Karpas-422 (cell line): ENCODE data around the gene PDXP. TPM values are rescaled to one million over a fixed set of nuclear protein-coding genes. Genes with fewer than 3 reads are reported as not detected.

Source experiments
- DNase-seq: peaks from one replicate; pipeline ENCODE4 v3.0.0-alpha.2; 2015
- H2AFZ ChIP-seq: fragments of 200-600 bp; sonication (generic); 2 replicates; pipeline ENCODE4 v1.6.1; 2014; ENCODE audit warnings: antibody characterized with exemption, low read length, mixed read lengths
- H3K27ac ChIP-seq: fragments of 200-600 bp; sonication (generic); 2 replicates; pipeline ENCODE4 v1.5.1; 2014; ENCODE audit warnings: mild to moderate bottlenecking, low read length, moderate library complexity
- H3K27me3 ChIP-seq: fragments of 200-600 bp; sonication (generic); 2 replicates; pipeline ENCODE4 v1.6.1; 2014; ENCODE audit warnings: low read length, mixed read lengths
- H3K36me3 ChIP-seq: fragments of 200-600 bp; sonication (generic); 2 replicates; pipeline ENCODE4 v1.6.1; 2014; ENCODE audit warnings: low read length, mixed read lengths; ENCODE audit not compliant: insufficient read depth
- H3K4me1 ChIP-seq: fragments of 200-600 bp; sonication (generic); 2 replicates; pipeline ENCODE4 v1.6.1; 2014; ENCODE audit warnings: mild to moderate bottlenecking, low read length, mixed read lengths
- H3K4me2 ChIP-seq: fragments of 200-600 bp; sonication (generic); 2 replicates; pipeline ENCODE4 v1.6.1; 2014; ENCODE audit warnings: low read length, low read depth, mild to moderate bottlenecking; ENCODE audit not compliant: poor library complexity, severe bottlenecking
- H3K4me3 ChIP-seq: fragments of 200-600 bp; sonication (generic); 2 replicates; pipeline ENCODE4 v1.5.1; 2014; ENCODE audit warnings: mild to moderate bottlenecking, antibody characterized with exemption, low read length, mixed read lengths
- H3K79me2 ChIP-seq: fragments of 200-600 bp; sonication (generic); 2 replicates; pipeline ENCODE4 v1.6.1; 2014; ENCODE audit warnings: mild to moderate bottlenecking, low read length, mixed read lengths
- H3K9ac ChIP-seq: fragments of 200-600 bp; sonication (generic); 2 replicates; pipeline ENCODE4 v1.6.0; 2014; ENCODE audit warnings: low read length
- H3K9me2 ChIP-seq: fragments of 200-600 bp; sonication (generic), shearing (Covaris generic); replicated peaks from 2 replicates; pipeline ENCODE4 v1.6.0; 2014; ENCODE audit warnings: mild to moderate bottlenecking, low read length, moderate library complexity; ENCODE audit not compliant: insufficient read depth
- H3K9me3 ChIP-seq: fragments of 300-700, 200-600 bp; sonication (generic); 2 replicates; pipeline ENCODE4 v1.6.1; 2014; ENCODE audit warnings: low read length, mixed read lengths
- H4K20me1 ChIP-seq: fragments of 200-600 bp; sonication (generic); 2 replicates; pipeline ENCODE4 v1.6.1; 2014; ENCODE audit warnings: mild to moderate bottlenecking, antibody characterized with exemption, low read length, low read depth; ENCODE audit not compliant: insufficient read depth
- total RNA-seq: library from RNA; depleted of rRNA; stranded (reverse); fragments of >200 nt; shearing (Covaris generic); gene quantifications from 2 replicates; pipeline ENCODE4 v1.2.3, GENCODE V29; 2014; ENCODE audit warnings: low replicate concordance

The PDXP gene
- total RNA-seq, 1 experiment from 2014 or later = 78.9 TPM

DNA sequence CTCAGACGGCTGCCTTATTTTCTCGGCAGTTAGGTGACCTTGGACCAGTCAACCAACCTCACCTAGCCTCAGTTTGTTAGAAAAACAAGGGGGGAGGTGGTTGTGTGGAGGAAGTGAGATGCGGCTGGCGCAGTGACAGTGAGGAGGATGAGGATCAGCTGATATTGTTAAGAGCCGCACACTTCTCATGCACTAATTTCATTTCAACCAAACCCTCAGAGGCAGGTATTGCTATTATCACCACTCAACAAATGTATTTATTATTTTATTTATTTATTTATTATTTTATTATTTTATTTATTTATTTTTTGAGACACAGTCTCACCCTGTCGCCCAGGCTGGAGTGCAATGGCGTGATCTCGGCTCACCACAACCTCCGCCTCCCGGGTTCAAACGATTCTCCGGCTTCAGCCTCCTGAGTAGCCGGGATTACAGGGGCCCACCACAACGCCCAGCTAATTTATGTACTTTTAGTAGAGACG lies 19.0 kb downstream of the PDXP start:
- no peak for DNase-seq
- Histone ChIP-seq H4K20me1 (no peaks in the 10 kb centered on the region), H3K27me3 (no peaks in the 10 kb centered on the region), H2AFZ (peak overlapping the region; percentile 88; the same call in 1 of the 2 replicates), H3K9ac (peak overlapping the region; percentile 75), H3K36me3 (no peaks in the 10 kb centered on the region), H3K4me2 (peak overlapping the region; percentile 86), H3K4me1 (peaks cover 38% of the 10 kb centered on the region), H3K27ac (0 out of 2 replicates have a peak overlapping the region, but pooled peaks have one; percentile 53), H3K4me3 (peak overlapping the region; percentile 69), H3K9me2 (no peaks in the 10 kb centered on the region), H3K9me3 (no peaks in the 10 kb centered on the region), H3K79me2 (no peaks in the 10 kb centered on the region)

DNA sequence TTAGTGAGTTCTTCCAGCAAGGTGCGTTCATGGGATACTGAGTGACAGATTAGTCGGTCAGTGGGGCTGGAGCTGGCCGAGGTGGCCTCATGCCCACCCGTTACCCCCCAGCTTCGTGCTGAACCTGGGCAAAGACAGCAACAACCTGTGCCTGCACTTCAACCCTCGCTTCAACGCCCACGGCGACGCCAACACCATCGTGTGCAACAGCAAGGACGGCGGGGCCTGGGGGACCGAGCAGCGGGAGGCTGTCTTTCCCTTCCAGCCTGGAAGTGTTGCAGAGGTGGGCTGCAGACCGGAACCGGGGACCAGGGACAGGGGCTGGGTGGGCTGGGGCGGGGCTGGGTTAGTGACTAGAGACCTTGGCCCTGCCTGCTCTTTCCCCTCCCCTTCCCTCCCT lies 19.8 kb downstream of the PDXP start:
- no peak for DNase-seq
- no peaks in the 10 kb centered on the region for H3K9me3 ChIP-seq
- no peaks in the 10 kb centered on the region for H3K9me2 ChIP-seq
- H3K4me1 ChIP-seq = peaks cover 38% of the 10 kb centered on the region
- H3K36me3 ChIP-seq = no peaks in the 10 kb centered on the region
- no peak overlapping the region for H3K9ac ChIP-seq
- no peaks in the 10 kb centered on the region for H3K27me3 ChIP-seq
- no peak overlapping the region for H2AFZ ChIP-seq
- H4K20me1 ChIP-seq = no peaks in the 10 kb centered on the region
- no peaks in the 10 kb centered on the region for H3K79me2 ChIP-seq
- no peak overlapping the region for H3K4me3 ChIP-seq
- no peak overlapping the region for H3K27ac ChIP-seq
- H3K4me2 ChIP-seq = no peak overlapping the region

DNA sequence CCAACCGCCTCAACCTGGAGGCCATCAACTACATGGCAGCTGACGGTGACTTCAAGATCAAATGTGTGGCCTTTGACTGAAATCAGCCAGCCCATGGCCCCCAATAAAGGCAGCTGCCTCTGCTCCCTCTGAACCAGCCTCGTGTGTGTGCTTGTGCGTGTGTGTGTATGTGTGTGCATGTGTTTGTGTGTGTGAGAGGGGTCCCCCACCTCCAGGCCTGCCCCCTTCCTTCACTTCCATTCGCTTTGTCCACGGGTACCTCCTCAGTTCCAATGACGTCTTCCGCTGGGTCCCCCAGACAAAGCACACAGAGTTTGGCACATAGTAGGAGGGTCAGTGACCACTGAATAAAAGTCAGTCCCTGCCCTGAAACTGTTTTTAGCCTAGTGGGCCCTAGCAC lies 21.1 kb downstream of the PDXP start:
- Histone ChIP-seq H3K4me1 (peaks cover 38% of the 10 kb centered on the region), H3K9me3 (no peaks in the 10 kb centered on the region), H3K36me3 (no peaks in the 10 kb centered on the region), H3K4me2 (no peak overlapping the region), H3K27me3 (no peaks in the 10 kb centered on the region), H2AFZ (no peak overlapping the region), H3K4me3 (no peak overlapping the region), H3K27ac (no peak overlapping the region), H3K9me2 (no peaks in the 10 kb centered on the region), H3K9ac (no peak overlapping the region), H3K79me2 (no peaks in the 10 kb centered on the region), H4K20me1 (no peaks in the 10 kb centered on the region)
- no peak for DNase-seq

DNA sequence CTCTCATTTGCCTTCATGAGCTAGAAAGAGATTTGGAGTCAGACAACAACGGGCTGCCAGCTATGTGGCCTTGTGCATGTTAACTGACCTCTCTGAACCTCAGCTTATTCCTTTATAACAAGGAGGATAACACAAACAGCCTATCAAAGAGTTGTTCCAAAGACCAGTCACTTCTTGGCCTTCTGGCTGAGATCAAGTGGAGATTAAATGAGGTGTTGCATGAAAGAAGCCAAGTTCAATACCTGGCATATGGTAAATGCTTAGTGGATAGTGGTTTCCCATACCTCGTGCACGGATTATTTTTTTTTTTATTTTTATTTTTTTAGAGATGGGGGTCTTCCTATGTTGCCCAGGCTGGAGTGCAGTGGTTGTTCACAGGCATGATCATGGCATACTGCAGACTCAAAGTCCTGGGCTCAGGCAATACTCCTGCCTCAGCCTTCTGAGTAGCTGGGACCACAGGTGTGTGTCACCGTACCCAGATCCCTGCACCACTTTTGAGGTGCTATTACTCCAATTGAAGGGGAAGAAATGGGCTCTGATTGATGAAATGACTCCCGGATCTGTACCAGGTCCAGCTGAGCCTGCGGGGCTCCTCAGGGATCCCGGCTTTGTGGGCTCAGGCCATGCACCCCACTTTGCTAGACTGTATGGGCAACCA lies 21.8 kb downstream of the PDXP start:
- DNase-seq = no peak
- Histone ChIP-seq H3K4me1 (peaks cover 38% of the 10 kb centered on the region), H3K79me2 (no peaks in the 10 kb centered on the region), H3K9ac (no peak overlapping the region), H3K9me3 (no peaks in the 10 kb centered on the region), H2AFZ (no peak overlapping the region), H3K27me3 (no peaks in the 10 kb centered on the region), H3K36me3 (no peaks in the 10 kb centered on the region), H4K20me1 (no peaks in the 10 kb centered on the region), H3K27ac (no peak overlapping the region), H3K4me2 (no peak overlapping the region), H3K9me2 (no peaks in the 10 kb centered on the region), H3K4me3 (no peak overlapping the region)

DNA sequence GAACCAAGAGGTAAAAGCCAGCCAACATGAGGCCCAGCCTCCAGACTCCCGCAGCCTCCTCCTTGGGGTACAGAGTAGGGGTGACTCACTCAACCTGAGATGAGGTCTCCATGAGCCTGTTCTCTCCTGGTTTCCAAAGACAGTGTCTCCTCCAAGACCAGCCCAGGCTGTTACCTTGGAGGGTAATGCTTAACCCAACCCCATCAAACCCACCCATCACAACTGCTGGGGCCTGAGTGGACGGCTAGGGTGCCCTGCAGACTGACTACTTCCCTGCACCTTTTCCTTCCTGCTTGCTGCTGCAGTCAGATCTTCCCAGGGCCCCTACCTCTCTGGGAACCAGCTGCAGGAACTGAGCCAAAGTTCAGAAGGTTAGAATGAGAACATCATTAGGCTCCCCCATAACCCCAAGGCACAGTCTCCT lies 22.5 kb downstream of the PDXP start:
- no peaks in the 10 kb centered on the region for H3K79me2 ChIP-seq
- no peak overlapping the region for H2AFZ ChIP-seq
- H3K9me2 ChIP-seq = no peaks in the 10 kb centered on the region
- H4K20me1 ChIP-seq = no peaks in the 10 kb centered on the region
- no peak overlapping the region for H3K4me2 ChIP-seq
- no peaks in the 10 kb centered on the region for H3K9me3 ChIP-seq
- H3K4me3 ChIP-seq = no peak overlapping the region
- no peak overlapping the region for H3K27ac ChIP-seq
- DNase-seq = no peak
- no peak overlapping the region for H3K9ac ChIP-seq
- no peaks in the 10 kb centered on the region for H3K36me3 ChIP-seq
- H3K27me3 ChIP-seq = no peaks in the 10 kb centered on the region
- peaks cover 38% of the 10 kb centered on the region for H3K4me1 ChIP-seq

DNA sequence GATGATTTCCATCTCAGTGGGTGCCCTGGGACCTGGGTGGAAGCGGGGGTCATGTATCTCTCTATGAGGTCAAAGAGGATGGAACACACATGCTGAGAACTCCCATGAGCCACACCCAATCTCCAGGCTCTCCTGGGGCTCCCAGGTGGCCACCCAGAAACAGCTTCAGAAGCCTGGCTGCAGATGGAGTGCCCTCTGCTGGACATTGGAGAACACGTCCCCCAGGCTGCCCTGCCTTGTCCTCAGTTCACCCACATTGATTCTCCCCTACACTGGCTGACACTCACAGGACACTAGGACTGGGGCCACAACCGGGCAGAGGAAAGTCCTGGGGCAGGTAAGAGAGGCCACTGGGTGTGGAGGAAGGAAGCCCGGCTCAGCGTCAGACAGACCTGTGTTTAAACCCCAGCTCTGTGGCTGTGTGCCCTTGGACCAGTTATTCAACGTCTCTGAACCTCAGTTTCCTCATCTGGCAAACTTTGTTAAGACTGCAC lies 23.1 kb downstream of the PDXP start:
- H2AFZ ChIP-seq = no peak overlapping the region
- H3K36me3 ChIP-seq = no peaks in the 10 kb centered on the region
- H3K9me3 ChIP-seq = no peaks in the 10 kb centered on the region
- no peak overlapping the region for H3K9ac ChIP-seq
- DNase-seq = peak; percentile 92
- no peaks in the 10 kb centered on the region for H4K20me1 ChIP-seq
- no peak overlapping the region for H3K4me3 ChIP-seq
- H3K79me2 ChIP-seq = peaks cover 2% of the 10 kb centered on the region
- no peak overlapping the region for H3K4me2 ChIP-seq
- H3K9me2 ChIP-seq = no peaks in the 10 kb centered on the region
- peaks cover 33% of the 10 kb centered on the region for H3K4me1 ChIP-seq
- H3K27ac ChIP-seq = no peak overlapping the region
- H3K27me3 ChIP-seq = no peaks in the 10 kb centered on the region

DNA sequence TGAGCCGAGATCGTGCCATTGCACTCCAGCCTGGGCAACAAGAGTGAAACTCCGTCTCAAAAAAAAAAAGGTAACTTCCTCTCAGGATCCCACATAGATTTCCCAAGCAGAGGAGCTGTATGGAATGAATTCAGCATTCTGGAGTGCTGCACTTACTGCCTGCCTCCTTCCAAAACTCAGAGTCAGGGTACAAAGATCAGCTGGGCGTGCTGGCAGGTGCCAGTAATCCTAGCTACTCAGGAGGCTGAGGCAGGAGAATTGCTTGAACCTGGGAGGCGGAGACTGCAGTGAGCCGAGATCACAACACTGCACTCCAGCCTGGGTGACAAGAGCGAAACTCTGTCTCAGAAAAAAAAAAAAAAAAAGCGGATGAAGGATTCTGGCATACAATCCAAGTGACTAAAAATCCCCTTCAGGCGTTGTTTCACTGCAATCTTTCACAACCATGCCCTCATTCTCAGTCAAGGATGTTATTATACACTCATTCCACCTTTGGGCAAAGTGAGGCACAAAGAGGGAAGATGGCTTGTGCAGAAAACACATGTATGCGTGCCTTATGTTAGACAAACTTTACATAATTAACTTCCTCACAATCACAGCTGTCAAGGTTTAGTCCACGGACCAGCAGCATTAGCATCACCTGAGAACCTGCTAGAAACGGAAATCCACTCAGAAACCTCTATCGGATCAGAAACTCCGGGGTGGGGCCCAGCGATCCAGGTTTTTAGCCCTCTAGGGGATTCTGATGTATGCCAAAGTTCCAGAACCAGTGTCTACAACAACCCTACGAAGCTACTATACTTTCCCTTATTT lies 26.5 kb downstream of the PDXP start:
- no peaks in the 10 kb centered on the region for H3K9me2 ChIP-seq
- peak overlapping the region; percentile 87 for H3K27ac ChIP-seq
- no peaks in the 10 kb centered on the region; the same call in 1 of the 2 replicates for H3K36me3 ChIP-seq
- H3K4me1 ChIP-seq = peaks cover 37% of the 10 kb centered on the region
- no peaks in the 10 kb centered on the region for H3K9me3 ChIP-seq
- peak overlapping the region; percentile 35; the same call in 1 of the 2 replicates for H2AFZ ChIP-seq
- peak overlapping the region; percentile 83 for H3K4me2 ChIP-seq
- H3K4me3 ChIP-seq = peak overlapping the region; percentile 92
- H3K27me3 ChIP-seq = no peaks in the 10 kb centered on the region
- peak; percentile 78 for DNase-seq
- peak overlapping the region; percentile 95 for H3K9ac ChIP-seq
- peaks cover 20% of the 10 kb centered on the region for H3K79me2 ChIP-seq
- H4K20me1 ChIP-seq = no peaks in the 10 kb centered on the region
